Left lung (tissue), 10 donors: ENCODE measurements around the gene SLC38A4. TPM values are rescaled to one million over a fixed set of nuclear protein-coding genes. Genes with fewer than 3 reads are reported as not detected.
"Not testable (repeated sequence)": the region's sequence is repeated elsewhere in the genome, so short reads cannot be mapped to it uniquely, and the experiment has no call there.

Experiments used
- ATAC-seq: fragments of 200-7000 bp; cut with Tn5 transposase; one replicate; pipeline ENCODE4 v1.9.1; 2020; ENCODE audit warnings: moderate library complexity
- DNase-seq, 4 donors: peaks; one replicate each; pipeline ENCODE4 v3.0.0-alpha.2; 2013 to 2020
- H3K27ac ChIP-seq, 2 donors: fragments of 200-600 bp; sonication (generic) in 1 of 2; one replicate each; pipeline versions ENCODE4 v1.5.0 to v1.8.0; 2020 to 2021
- H3K27me3 ChIP-seq, 2 donors: fragments of 200-600 bp; sonication (generic) in 1 of 2; one replicate each; pipeline versions ENCODE4 v1.5.0 to v1.8.0; 2020 to 2021
- H3K36me3 ChIP-seq, 2 donors: fragments of 200-600 bp; sonication (generic) in 1 of 2; one replicate each; pipeline versions ENCODE4 v1.5.0 to v1.8.0; 2020 to 2021
- H3K4me1 ChIP-seq, 2 donors: fragments of 200-600 bp; one replicate each; pipeline ENCODE4 v1.8.0; 2021
- H3K4me3 ChIP-seq, 2 donors: fragments of 200-600 bp; sonication (generic) in 1 of 2; one replicate each; pipeline versions ENCODE4 v1.5.0 to v1.8.0; 2020 to 2021; ENCODE audit warnings: mild to moderate bottlenecking in 1 of 2
- H3K9me3 ChIP-seq, 2 donors: fragments of 200-600 bp; sonication (generic) in 1 of 2; one replicate each; pipeline versions ENCODE4 v1.5.0 to v1.8.0; 2020 to 2021
- intact Hi-C, 2 donors: fragments of 100-400 bp; cut with DNase I; formaldehyde crosslinking; loops; one replicate each; pipeline versions ENCODE4 v1.11.2 to v1.14.2; 2022
- polyA plus RNA-seq, 6 donors: library from polyadenylated mRNA; unstranded; fragments of 120-200 nt; gene quantifications; one replicate each; pipeline ENCODE4 v1.2.1, GENCODE V29; 2013; ENCODE audit not compliant: insufficient read length in 6 of 6
- total RNA-seq, 2 donors: library from RNA; stranded (reverse); fragmentation: NEBNext Ultra II Directional; extraction: Animal tissue kit (Norgen Biotek cat#: 25700); gene quantifications; one replicate each; pipeline ENCODE4 v1.2.1, GENCODE V29; 2021
- TF ChIP-seq, protein P1 (sequence below), 2 donors: fragments of 200-600 bp; sonication (generic) in 1 of 2; IDR thresholded peaks; one replicate each; pipeline versions ENCODE4 v1.5.0 to v1.8.0; 2021; ENCODE audit warnings: antibody characterized with exemption in 2 of 2
- donor health status: DM: no; HTN: yes; CAD: no.
- donor health status: DM: no; HTN: no; CAD: no.

The SLC38A4 gene
- total and polyA plus RNA-seq, 8 donors: 0.85 to 7.1 (median 5.4) TPM

GRCh38 chr12:46858368-46858767 is 32.6 kb upstream of the SLC38A4 start:
- TF ChIP-seq, protein P1, sequence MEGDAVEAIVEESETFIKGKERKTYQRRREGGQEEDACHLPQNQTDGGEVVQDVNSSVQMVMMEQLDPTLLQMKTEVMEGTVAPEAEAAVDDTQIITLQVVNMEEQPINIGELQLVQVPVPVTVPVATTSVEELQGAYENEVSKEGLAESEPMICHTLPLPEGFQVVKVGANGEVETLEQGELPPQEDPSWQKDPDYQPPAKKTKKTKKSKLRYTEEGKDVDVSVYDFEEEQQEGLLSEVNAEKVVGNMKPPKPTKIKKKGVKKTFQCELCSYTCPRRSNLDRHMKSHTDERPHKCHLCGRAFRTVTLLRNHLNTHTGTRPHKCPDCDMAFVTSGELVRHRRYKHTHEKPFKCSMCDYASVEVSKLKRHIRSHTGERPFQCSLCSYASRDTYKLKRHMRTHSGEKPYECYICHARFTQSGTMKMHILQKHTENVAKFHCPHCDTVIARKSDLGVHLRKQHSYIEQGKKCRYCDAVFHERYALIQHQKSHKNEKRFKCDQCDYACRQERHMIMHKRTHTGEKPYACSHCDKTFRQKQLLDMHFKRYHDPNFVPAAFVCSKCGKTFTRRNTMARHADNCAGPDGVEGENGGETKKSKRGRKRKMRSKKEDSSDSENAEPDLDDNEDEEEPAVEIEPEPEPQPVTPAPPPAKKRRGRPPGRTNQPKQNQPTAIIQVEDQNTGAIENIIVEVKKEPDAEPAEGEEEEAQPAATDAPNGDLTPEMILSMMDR (IDR thresholded peaks at IDR 0.05): no peak
- H3K27ac ChIP-seq: no peak overlapping the region
- no peaks in the 10 kb centered on the region for H3K27me3 ChIP-seq

DNA sequence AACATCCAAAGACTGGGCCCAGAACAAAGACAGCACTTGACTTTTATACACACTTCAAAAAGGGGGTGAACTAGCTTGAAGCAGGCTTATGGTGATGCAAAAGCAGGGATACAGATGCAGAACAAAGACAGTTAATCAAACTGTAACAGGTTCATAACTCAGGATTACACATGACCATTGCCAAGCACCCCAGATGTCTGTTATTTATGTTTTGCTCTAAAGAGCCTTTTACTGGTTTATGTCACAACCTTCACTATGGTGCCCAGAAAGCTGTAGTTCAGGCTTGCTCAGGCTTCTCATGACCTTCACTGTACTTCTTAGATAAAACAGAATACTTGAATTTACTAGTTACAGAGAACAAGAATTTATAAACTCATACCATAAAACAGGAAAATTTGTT is 31.7 kb upstream of the SLC38A4 start:
- DNase-seq: no peak
- Histone ChIP-seq H3K36me3 (no peaks in the 10 kb centered on the region), H3K4me3 (no peak overlapping the region), H3K9me3 (peaks cover 0 to 64% of the 10 kb centered on the region in 2 donors), H3K27ac (no peak overlapping the region), H3K4me1 (no peaks in the 10 kb centered on the region), H3K27me3 (no peaks in the 10 kb centered on the region)
- TF ChIP-seq, protein P1 (IDR thresholded peaks at IDR 0.05): no peak
- intact Hi-C loops: no loop called here
- ATAC-seq: no peak

More at GRCh38 chr12:46858368-46858767, 32.6 kb upstream of the SLC38A4 start:
- intact Hi-C loops: no loop called here
- DNase-seq: no peak
- H3K36me3 ChIP-seq: no peaks in the 10 kb centered on the region
- peaks cover 0 to 67% of the 10 kb centered on the region in 2 donors for H3K9me3 ChIP-seq
- H3K4me1 ChIP-seq: no peaks in the 10 kb centered on the region
- no peak overlapping the region for H3K4me3 ChIP-seq
- ATAC-seq: no peak

GRCh38 chr12:46855760-46856159 is 30.0 kb upstream of the SLC38A4 start:
- TF ChIP-seq, protein P1 (IDR thresholded peaks at IDR 0.05): no peak
- H3K9me3 ChIP-seq: peaks cover 0 to 53% of the 10 kb centered on the region in 2 donors
- H3K4me3 ChIP-seq: no peak overlapping the region
- intact Hi-C loops: no loop called here
- H3K4me1 ChIP-seq: no peaks in the 10 kb centered on the region
- no peaks in the 10 kb centered on the region for H3K27me3 ChIP-seq
- no peak for DNase-seq
- no peak for ATAC-seq
- no peaks in the 10 kb centered on the region for H3K36me3 ChIP-seq
- H3K27ac ChIP-seq: no peak overlapping the region

GRCh38 chr12:46854188-46854587 is 28.4 kb upstream of the SLC38A4 start:
- H3K4me1 ChIP-seq, H3K4me3 ChIP-seq, H3K27ac ChIP-seq, intact Hi-C loops, H3K27me3 ChIP-seq, DNase-seq, ATAC-seq, H3K36me3 ChIP-seq: not testable (repeated sequence)
- peaks cover 0 to 42% of the 10 kb centered on the region in 2 donors for H3K9me3 ChIP-seq

DNA sequence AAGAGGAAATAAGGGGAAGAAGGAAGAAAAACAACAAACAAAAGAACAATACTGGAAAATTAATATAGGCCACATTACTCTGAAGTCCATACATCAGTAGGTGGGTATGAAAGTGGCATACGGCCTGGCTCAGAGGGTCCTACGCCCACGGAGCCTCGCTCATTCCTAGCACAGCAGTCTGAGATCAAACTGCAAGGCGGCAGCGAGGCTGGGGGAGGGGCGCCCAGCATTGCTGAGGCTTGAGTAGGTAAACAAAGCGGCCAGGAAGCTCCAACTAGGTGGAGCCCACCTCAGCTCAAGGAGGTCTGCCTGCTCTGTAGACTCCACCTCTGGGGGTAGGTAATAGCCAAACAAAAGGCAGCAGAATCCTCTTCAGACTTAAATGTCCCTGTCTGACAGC is 23.0 kb upstream of the SLC38A4 start:
- DNase-seq, intact Hi-C loops, H3K27me3 ChIP-seq, H3K36me3 ChIP-seq, H3K4me3 ChIP-seq, H3K27ac ChIP-seq, H3K9me3 ChIP-seq, H3K4me1 ChIP-seq, ATAC-seq: not testable (repeated sequence)

DNA sequence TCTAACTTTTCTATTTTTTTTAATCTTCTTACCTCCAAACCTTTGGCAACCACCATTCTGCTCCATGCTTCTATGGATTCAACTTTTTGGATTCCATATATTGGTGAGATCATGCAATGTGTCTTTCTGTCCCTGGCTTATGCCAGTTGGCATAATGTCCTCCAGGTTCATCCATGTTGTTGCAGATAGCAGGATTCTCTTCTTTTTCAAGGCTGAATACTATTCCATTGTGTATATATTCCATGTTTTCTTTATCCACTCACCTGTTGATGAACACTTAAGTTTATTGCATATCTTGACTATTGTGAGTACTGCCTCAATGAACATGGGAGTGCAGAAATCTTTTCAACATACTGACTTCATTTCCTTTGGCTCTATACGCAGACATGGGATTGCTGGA is 21.2 kb upstream of the SLC38A4 start:
- Histone ChIP-seq H3K4me1 (no peaks in the 10 kb centered on the region), H3K27ac (no peak overlapping the region), H3K4me3 (no peak overlapping the region), H3K27me3 (peaks cover 0 to 7% of the 10 kb centered on the region in 2 donors), H3K36me3 (no peaks in the 10 kb centered on the region), H3K9me3 (peaks cover 0 to 5% of the 10 kb centered on the region in 2 donors)
- TF ChIP-seq, protein P1 (IDR thresholded peaks at IDR 0.05): no peak
- intact Hi-C loops: no loop called here
- no peak for ATAC-seq
- DNase-seq: no peak
